ENCODE results near the gene NOC2L.

NOC2L gene

GRCh38 chr1:982765-983436 is 23.8 kb upstream of the NOC2L start:
- no peak for ATAC-seq
- no peak for TF ChIP-seq ZFP30 (CRISPR knock-in tag; IDR thresholded peaks at IDR 0.05)
- TF ChIP-seq TSHZ2 (CRISPR knock-in tag; IDR thresholded peaks at IDR 0.05): no peak
- TF ChIP-seq ZFP3 (CRISPR knock-in tag; IDR thresholded peaks at IDR 0.05): no peak
- TF ChIP-seq BACH2 (CRISPR knock-in tag; IDR thresholded peaks at IDR 0.05; ENCODE audit: borderline replicate concordance): no peak
- no peak for TF ChIP-seq PPARA (CRISPR knock-in tag; IDR thresholded peaks at IDR 0.05; ENCODE audit: borderline replicate concordance)

- no peak for TF ChIP-seq RARB (CRISPR knock-in tag; IDR thresholded peaks at IDR 0.05)
- TF ChIP-seq ZNF565 (CRISPR knock-in tag; conservative IDR thresholded peaks at IDR 0.05; ENCODE audit: low read depth): no peak
- no peak for TF ChIP-seq ZNF8 (CRISPR knock-in tag; IDR thresholded peaks at IDR 0.05)
- TF ChIP-seq CSDC2 (CRISPR knock-in tag; IDR thresholded peaks at IDR 0.05): no peak
- TF ChIP-seq SNAI2 (CRISPR knock-in tag; IDR thresholded peaks at IDR 0.05): no peak
- no peak for TF ChIP-seq ISL1 (CRISPR knock-in tag; IDR thresholded peaks at IDR 0.05)
- no peak for TF ChIP-seq CSRNP3 (CRISPR knock-in tag; IDR thresholded peaks at IDR 0.05)
- TF ChIP-seq ZC3H10 (CRISPR knock-in tag; IDR thresholded peaks at IDR 0.05): no peak
- no peak for TF ChIP-seq ARNTL (CRISPR knock-in tag; IDR thresholded peaks at IDR 0.05; ENCODE audit: borderline replicate concordance, low read depth)
- no peak for TF ChIP-seq PPARA (CRISPR knock-in tag; IDR thresholded peaks at IDR 0.05; ENCODE audit: borderline replicate concordance)
- no peak for TF ChIP-seq PATZ1 (CRISPR knock-in tag; IDR thresholded peaks at IDR 0.05; ENCODE audit: borderline replicate concordance)
- no peak for ATAC-seq
Observed at GRCh38 chr1:981955-982558, 23.0 kb upstream of the NOC2L start, which contains the start of gene PERM1. Gene PERM1 (minus strand): TSS chr1:982093. CDS start chr1:981029, 1,064 bp downstream.

- no peak for TF ChIP-seq SNAI2 (CRISPR knock-in tag; IDR thresholded peaks at IDR 0.05)
- no peak for TF ChIP-seq TSHZ2 (CRISPR knock-in tag; IDR thresholded peaks at IDR 0.05)
- no peak for TF ChIP-seq PATZ1 (CRISPR knock-in tag; IDR thresholded peaks at IDR 0.05; ENCODE audit: borderline replicate concordance)
- no peak for TF ChIP-seq CSDC2 (CRISPR knock-in tag; IDR thresholded peaks at IDR 0.05)
- TF ChIP-seq ZFP30 (CRISPR knock-in tag; IDR thresholded peaks at IDR 0.05): no peak
- TF ChIP-seq CSRNP3 (CRISPR knock-in tag; IDR thresholded peaks at IDR 0.05): no peak
- no peak for TF ChIP-seq OSR1 (CRISPR knock-in tag; IDR thresholded peaks at IDR 0.05)
- no peak for TF ChIP-seq RARB (CRISPR knock-in tag; IDR thresholded peaks at IDR 0.05)
- no peak for TF ChIP-seq ZNF70 (CRISPR knock-in tag; IDR thresholded peaks at IDR 0.05)
- no peak for TF ChIP-seq BACH2 (CRISPR knock-in tag; IDR thresholded peaks at IDR 0.05; ENCODE audit: borderline replicate concordance)
- no peak for TF ChIP-seq TCF4 (CRISPR knock-in tag; IDR thresholded peaks at IDR 0.05; ENCODE audit: borderline replicate concordance)
- no peak for TF ChIP-seq TOX (CRISPR knock-in tag; IDR thresholded peaks at IDR 0.05; ENCODE audit: borderline replicate concordance)
- ATAC-seq: no peak
Observed at GRCh38 chr1:981491-981954, 22.5 kb upstream of the NOC2L start.

Data from SK-N-SH treated with all-trans-retinoic acid at 6 μM for 48 hours (cell line).